ENCODE measurements around the gene FAM83D. TPM values are rescaled to one million over a fixed set of nuclear protein-coding genes. Genes with fewer than 3 reads are reported as not detected.

FAM83D gene
- total RNA-seq, 4 donors from 2014 or later: 6.3 to 13.5 (median 7.8) TPM

DNA sequence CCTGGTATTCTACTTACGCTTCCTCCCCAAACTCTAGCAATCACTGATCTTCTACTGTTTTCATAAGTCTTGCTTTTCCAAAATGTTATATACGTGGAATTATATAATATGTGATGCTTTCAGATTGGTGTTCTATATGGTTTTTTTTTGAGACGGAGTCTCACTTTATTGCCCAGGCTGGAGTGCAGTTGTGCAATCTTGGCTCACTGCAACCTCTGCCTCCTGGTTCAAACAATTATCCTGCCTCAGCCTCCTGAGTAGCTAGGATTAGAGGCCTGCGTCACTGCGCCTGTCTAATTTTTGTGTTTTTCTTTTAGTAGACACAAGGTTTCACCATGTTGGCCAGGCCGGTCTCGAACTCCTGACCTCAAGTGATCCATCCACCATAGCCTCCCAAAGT is 10.9 kb upstream of the FAM83D start:
- Histone ChIP-seq H3K9me3 (no peaks in the 10 kb centered on the region), H3K4me3 (no peak overlapping the region), H3K27ac (no peak overlapping the region), H3K4me1 (no peaks in the 10 kb centered on the region), H3K36me3 (no peaks in the 10 kb centered on the region), H3K27me3 (no peaks in the 10 kb centered on the region)
- TF ChIP-seq, protein P1, sequence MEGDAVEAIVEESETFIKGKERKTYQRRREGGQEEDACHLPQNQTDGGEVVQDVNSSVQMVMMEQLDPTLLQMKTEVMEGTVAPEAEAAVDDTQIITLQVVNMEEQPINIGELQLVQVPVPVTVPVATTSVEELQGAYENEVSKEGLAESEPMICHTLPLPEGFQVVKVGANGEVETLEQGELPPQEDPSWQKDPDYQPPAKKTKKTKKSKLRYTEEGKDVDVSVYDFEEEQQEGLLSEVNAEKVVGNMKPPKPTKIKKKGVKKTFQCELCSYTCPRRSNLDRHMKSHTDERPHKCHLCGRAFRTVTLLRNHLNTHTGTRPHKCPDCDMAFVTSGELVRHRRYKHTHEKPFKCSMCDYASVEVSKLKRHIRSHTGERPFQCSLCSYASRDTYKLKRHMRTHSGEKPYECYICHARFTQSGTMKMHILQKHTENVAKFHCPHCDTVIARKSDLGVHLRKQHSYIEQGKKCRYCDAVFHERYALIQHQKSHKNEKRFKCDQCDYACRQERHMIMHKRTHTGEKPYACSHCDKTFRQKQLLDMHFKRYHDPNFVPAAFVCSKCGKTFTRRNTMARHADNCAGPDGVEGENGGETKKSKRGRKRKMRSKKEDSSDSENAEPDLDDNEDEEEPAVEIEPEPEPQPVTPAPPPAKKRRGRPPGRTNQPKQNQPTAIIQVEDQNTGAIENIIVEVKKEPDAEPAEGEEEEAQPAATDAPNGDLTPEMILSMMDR (IDR thresholded peaks at IDR 0.05): no peak
- TF ChIP-seq POLR2A (IDR thresholded peaks at IDR 0.05): no peak
- no peak for DNase-seq

GRCh38 chr20:38917657-38918056 is 8.6 kb upstream of the FAM83D start:
- Histone ChIP-seq H3K27me3 (no peaks in the 10 kb centered on the region), H3K9me3 (no peaks in the 10 kb centered on the region), H3K4me3 (no peak overlapping the region), H3K4me1 (no peaks in the 10 kb centered on the region), H3K36me3 (no peaks in the 10 kb centered on the region), H3K27ac (no peak overlapping the region)
- DNase-seq: no peak
- TF ChIP-seq POLR2A (IDR thresholded peaks at IDR 0.05): no peak
- TF ChIP-seq, protein P1 (IDR thresholded peaks at IDR 0.05): no peak

DNA sequence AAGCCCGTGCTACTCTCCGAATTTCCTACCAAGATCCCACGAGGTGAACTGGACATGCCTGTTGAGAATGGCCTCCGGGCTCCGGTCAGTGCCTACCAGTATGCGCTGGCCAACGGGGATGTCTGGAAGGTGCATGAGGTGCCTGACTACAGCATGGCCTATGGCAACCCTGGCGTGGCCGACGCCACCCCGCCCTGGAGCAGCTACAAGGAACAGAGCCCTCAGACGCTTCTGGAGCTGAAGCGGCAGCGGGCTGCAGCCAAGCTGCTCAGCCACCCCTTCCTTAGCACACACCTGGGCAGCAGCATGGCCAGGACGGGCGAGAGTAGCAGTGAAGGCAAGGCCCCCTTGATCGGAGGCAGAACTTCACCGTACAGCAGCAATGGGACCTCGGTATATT is 8.0 kb upstream of the FAM83D start:
- no peaks in the 10 kb centered on the region for H3K9me3 ChIP-seq
- no peaks in the 10 kb centered on the region for H3K36me3 ChIP-seq
- H3K27me3 ChIP-seq: no peaks in the 10 kb centered on the region
- H3K4me3 ChIP-seq: no peak overlapping the region
- no peak overlapping the region for H3K27ac ChIP-seq
- DNase-seq: no peak
- no peak for TF ChIP-seq POLR2A (IDR thresholded peaks at IDR 0.05)
- TF ChIP-seq, protein P1 (IDR thresholded peaks at IDR 0.05): no peak
- no peaks in the 10 kb centered on the region for H3K4me1 ChIP-seq

- H3K36me3 ChIP-seq: no peaks in the 10 kb centered on the region
- DNase-seq: no peak
- H3K9me3 ChIP-seq: no peaks in the 10 kb centered on the region
- H3K4me1 ChIP-seq: no peaks in the 10 kb centered on the region
- H3K27ac ChIP-seq: no peak overlapping the region
- TF ChIP-seq, protein P1 (IDR thresholded peaks at IDR 0.05): no peak
- TF ChIP-seq POLR2A (IDR thresholded peaks at IDR 0.05): no peak
- H3K27me3 ChIP-seq: no peaks in the 10 kb centered on the region
- H3K4me3 ChIP-seq: no peak overlapping the region
Observed at GRCh38 chr20:38919683-38920082, 6.5 kb upstream of the FAM83D start.

DNA sequence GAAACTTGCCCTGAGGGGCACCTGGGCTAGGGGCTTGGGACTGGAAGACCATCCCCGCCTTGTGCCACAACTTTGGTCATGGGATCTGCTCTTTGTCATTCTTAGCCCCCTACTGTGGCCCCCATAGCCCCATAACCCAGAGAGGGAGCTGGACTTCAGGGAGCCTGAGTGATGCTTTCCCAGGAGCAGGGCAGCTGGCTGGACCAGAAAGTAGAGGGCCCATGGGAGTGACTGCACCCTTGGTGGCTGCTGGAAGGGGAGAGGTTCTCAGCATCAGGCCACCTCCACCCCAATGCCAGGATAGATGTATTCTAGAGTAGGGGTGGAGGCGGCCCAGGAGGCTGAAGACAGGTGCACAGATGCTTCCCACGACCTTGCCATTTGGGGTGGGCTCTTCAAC is 5.8 kb upstream of the FAM83D start:
- no peaks in the 10 kb centered on the region for H3K9me3 ChIP-seq
- no peak overlapping the region for H3K27ac ChIP-seq
- H3K27me3 ChIP-seq: no peaks in the 10 kb centered on the region
- no peak for DNase-seq
- H3K4me3 ChIP-seq: no peak overlapping the region
- TF ChIP-seq, protein P1 (IDR thresholded peaks at IDR 0.05): no peak
- no peak for TF ChIP-seq POLR2A (IDR thresholded peaks at IDR 0.05)
- no peaks in the 10 kb centered on the region for H3K36me3 ChIP-seq
- H3K4me1 ChIP-seq: no peaks in the 10 kb centered on the region

DNA sequence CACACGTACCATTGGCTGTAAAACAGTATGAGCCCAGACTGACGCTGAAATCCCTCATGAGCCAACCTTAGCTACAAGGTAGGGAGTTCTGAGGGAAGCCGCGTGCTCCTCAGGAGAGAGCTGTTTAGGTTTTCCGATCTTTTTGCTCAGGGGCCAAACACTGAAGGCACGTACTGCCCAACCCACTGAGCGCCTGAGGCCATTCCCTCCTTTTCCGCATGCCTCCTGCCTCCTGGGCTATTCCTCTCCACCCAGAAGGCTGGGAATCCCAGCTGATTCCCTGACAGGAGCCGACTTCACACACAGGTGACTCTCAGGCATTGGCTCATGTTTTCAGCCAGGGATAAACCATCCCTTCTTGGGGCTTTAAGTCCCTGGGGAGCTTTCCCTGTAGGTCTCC is 5.4 kb upstream of the FAM83D start:
- H3K4me1 ChIP-seq: no peaks in the 10 kb centered on the region
- TF ChIP-seq POLR2A (IDR thresholded peaks at IDR 0.05): no peak
- TF ChIP-seq, protein P1 (IDR thresholded peaks at IDR 0.05): no peak
- H3K4me3 ChIP-seq: no peak overlapping the region
- H3K27ac ChIP-seq: no peak overlapping the region
- no peak for DNase-seq
- no peaks in the 10 kb centered on the region for H3K27me3 ChIP-seq
- H3K36me3 ChIP-seq: no peaks in the 10 kb centered on the region
- no peaks in the 10 kb centered on the region for H3K9me3 ChIP-seq
